Stimulated activated CD8-positive, alpha-beta memory T cell treated with anti-CD3 and anti-CD28 coated beads, Interleukin-12 subunit alpha, Interleukin-12 subunit beta, amount 100 ng/mL, for 1 hour (primary cell): Measurements from ENCODE around the gene FTO.
"Not testable (repeated sequence)": the region's sequence is repeated elsewhere in the genome, so short reads cannot be mapped to it uniquely, and the experiment has no call there.

Experiments used
- DNase-seq: peaks from one replicate; pipeline ENCODE4 v3.0.0-alpha.2; 2020; ENCODE audit warnings: low read depth

Gene FTO

DNA sequence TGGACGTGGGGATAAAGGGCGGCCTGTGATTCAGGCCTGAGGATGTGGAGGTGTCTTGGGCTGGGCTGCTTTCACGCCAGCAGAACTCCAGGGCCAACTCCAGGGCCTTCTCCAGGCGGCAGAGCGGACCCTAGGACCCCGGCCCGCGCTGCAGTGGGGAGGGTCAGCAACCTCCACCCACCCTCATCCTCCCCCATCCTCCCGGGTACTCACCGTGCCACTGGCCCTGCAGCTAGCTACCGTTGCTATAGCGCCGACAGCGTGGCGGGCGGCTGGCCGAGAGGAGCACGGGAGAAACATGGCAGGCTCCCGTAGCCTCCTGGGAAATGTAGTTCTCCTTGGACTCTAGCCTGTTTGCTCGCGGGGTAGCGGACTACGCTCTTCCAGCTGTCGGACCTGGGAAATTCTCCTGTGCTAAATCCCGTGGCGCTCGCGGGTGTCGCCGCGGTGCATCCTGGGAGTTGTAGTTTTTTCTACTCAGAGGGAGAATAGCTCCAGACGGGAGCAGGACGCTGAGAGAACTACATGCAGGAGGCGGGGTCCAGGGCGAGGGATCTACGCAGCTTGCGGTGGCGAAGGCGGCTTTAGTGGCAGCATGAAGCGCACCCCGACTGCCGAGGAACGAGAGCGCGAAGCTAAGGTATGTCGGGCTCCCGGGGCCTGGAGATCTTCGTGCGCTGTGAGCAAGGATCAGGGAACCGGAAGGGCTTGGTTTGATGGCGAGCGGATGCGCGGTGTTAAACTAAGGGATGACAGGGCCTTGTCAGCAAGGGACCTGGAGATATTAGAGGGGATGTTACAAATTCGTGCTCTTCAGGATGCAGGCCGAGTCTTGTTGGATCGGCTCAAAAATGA is at the start of gene FTO, which contains the start of gene RPGRIP1L:
Gene FTO (plus strand): TSS at position 567 of the 855 bp plus-strand sequence.
Gene RPGRIP1L (minus strand): TSS at position 270 of the 855 bp plus-strand sequence. CDS start 3,136 bp downstream, outside the sequence.
- peak; percentile 92 for DNase-seq

- no peak for DNase-seq
Observed at GRCh38 chr16:53654946-53655345, 49.0 kb upstream of the FTO start.

GRCh38 chr16:53662072-53662471 is 41.9 kb upstream of the FTO start:
- DNase-seq: no peak

DNA sequence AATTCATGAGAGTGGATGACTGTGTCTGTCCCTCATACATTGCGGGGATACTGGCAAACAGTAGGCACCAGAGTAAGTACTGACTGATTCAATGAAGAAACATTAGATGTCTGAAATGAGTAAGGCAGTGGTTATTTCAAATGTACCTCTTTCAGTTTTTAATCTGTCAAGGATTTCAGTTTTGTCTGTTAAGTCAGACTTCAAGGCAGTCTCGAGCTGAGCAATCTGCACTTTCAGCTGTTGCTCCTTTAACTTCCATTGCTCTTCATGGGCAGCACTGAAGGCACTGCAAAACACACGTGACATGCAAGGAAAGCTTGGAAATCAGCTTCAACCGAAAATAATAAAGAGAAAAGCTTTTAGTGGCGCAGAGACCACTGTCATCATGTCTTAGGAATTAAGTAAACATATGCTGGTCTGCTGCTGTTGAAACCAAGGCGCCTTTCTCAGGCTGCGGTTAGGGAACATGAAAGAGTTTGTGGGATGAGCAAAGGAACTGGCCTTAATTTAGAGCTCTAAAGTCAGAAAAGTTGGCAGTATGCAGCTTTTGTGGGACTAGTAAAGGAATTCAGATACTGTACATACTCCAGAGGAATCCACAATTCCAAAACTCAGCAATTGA is 39.1 kb upstream of the FTO start:
- no peak for DNase-seq

DNA sequence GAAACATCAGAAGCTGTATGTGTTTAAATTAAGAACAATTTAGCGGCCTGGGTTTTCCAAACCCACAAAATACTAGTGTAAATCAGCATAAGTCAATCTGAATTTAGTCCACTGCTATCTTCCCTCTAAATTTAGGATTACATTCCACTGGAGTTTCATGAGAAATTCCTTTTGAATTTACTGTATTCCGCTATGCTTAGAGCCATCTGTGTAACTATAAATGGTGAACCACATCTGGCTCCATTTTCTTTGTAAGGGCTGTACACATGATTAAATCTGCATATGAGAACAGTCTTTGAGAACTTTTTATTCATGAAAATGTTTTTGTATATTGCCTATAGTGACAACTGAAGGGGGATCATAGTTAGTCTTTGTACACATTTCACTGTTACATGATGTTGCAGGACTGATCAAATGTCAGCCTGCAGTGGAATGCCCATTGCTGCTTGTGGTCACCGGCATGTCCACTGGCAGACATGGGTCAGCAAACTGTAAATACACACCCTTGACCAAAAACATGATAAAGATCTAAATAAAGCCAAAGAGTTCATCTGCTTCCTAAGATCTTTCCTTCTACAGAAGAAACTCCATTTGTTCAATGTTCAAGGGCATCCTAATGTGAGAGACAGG is 37.1 kb upstream of the FTO start:
- no peak for DNase-seq

- no peak for DNase-seq
Observed at GRCh38 chr16:53668869-53669268, 35.1 kb upstream of the FTO start.

- no peak for DNase-seq
Observed at GRCh38 chr16:53672461-53672860, 31.5 kb upstream of the FTO start.

DNA sequence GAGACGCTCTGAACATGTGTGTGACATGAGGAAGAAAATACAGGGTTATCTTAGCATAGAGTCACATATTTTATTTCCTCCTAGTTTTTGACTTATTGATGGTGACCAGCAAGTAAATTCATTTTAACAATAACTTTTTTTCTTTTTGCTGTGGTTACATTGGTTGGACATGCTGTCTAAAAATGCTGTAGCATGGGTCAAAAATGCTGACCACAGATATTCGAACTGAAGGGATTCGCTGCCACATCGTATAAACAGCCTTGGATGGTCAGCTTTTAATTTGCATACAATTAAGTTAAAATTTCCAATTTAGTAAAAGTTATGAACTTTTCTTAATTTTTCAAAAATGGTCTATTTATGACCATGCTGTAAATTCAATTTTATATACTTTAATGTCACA is 30.8 kb upstream of the FTO start:
- DNase-seq: no peak

- no peak for DNase-seq
Observed at GRCh38 chr16:53678155-53678554, 25.8 kb upstream of the FTO start.

- no peak for DNase-seq
Observed at GRCh38 chr16:53678756-53679343, 25.1 kb upstream of the FTO start.

DNA sequence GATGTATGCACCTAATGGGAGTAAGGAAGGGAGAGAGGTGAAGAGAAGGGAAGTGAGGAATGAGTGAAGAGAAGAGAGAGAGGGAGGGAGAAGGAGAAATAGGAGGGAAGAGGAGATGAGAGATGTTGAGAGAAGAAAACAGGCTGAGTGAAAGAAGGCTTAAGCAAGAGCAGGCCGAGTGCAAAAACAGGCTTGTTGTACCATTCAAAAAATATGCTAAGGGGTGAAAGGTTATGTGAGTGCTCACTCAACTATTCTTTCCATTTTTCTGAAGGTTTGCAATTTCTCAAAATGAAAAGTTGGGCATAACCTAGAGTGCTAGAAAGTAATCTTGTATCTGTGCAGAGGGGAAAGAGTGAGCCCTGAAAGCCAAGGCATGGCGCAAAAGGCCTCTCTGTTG is 23.2 kb upstream of the FTO start:
- no peak for DNase-seq

GRCh38 chr16:53681354-53681753 is 22.6 kb upstream of the FTO start:
- DNase-seq: no peak

- DNase-seq: not testable (repeated sequence)
Observed at GRCh38 chr16:53685334-53685733, 18.6 kb upstream of the FTO start.

- DNase-seq: no peak
Observed at GRCh38 chr16:53686710-53687109, 17.2 kb upstream of the FTO start.

GRCh38 chr16:53689636-53690035 is 14.3 kb upstream of the FTO start:
- DNase-seq: no peak

- no peak for DNase-seq
Observed at GRCh38 chr16:53690771-53691170, 13.2 kb upstream of the FTO start.

DNA sequence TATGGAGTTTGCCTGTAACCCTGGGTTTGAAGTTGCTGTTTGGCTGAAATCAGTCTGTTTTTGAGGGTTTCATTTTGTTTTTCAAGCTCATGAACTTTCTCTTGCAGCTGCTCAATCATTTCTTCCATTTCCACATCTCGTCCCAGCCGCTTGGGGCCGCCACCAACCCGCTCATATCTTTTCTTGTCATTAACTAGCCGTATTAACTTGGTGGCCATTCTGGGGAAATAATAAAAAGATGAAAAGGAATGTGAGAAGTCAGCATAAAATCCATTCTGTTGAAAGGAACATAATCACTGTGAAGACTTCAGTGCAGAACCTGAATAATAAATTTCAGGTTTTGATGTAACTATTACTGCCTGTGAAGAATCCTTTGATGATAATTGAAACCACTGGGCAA is 11.8 kb upstream of the FTO start:
- DNase-seq: no peak

GRCh38 chr16:53693320-53693719 is 10.6 kb upstream of the FTO start:
- no peak for DNase-seq

GRCh38 chr16:53695070-53695469 is 8.9 kb upstream of the FTO start:
- no peak for DNase-seq

DNA sequence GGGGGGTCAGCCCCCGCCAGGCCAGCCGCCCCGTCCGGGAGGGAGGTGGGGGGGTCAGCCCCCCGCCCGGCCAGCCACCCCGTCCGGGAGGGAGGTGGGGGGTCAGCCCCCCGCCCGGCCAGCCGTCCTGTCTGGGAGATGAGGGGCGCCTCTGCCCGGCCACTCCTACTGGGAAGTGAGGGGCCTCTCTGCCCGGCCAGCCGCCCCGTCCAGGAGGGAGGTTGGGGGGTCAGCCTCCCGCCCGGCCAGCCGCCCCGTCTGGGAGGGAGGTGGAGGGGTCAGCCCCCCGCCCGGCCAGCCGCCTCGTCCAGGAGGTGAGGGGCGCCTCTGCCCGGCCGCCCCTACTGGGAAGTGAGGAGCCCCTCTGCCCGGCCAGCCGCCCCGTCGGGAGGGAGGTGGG is 5.7 kb upstream of the FTO start:
- DNase-seq: not testable (repeated sequence)

DNA sequence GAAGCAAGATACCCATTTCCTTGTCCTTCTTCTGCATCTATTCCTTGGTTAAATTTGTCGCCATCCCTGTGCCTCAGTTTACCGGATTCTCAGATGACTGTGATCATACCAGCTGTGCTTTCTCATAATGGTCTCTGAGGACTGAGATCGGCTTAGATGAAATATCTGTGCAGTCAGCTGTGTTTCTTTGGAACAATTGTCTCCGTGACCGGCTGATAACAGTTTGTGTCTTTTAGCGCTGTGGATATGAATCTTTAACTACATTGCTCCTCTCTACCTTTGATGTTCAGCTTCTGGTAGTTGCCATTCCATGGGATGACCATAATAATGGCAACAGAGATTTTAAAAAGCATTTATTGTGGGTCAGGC is 473 bp downstream of the FTO start:
- no peak for DNase-seq

- DNase-seq: no peak
Observed at GRCh38 chr16:53707671-53708070, 3.7 kb downstream of the FTO start.

GRCh38 chr16:53708490-53708889 is 4.5 kb downstream of the FTO start:
- no peak for DNase-seq
